ENCODE results near the gene SLC12A9. TPM values are rescaled to one million over a fixed set of nuclear protein-coding genes. Genes with fewer than 3 reads are reported as not detected.
A peak's percentile ranks its signal among the peaks of the same experiment; 100 is the strongest.

SLC12A9 gene
- total and polyA plus RNA-seq, 2 donors (not counting 1 experiment from before 2014, with no cell fraction given), result 80.0 to 80.1 TPM

GRCh38 chr7:100888291-100888987, 35.9 kb downstream of the SLC12A9 start:
- peak overlapping the region; percentile 22 to 79 (median 74) for H3K4me3 ChIP-seq (ENCODE audit: control extremely low read depth in 1 of 5, extremely low read depth in 1 of 5, insufficient read depth in 1 of 5, low read depth in 2 of 5, low read length in 4 of 5)
- Mint-ChIP-seq H3K4me1 (peaks cover 51% of the 10 kb centered on the region), H3K9me3 (ENCODE audit: insufficient read depth) (no peaks in the 10 kb centered on the region), H3K4me3 (peak overlapping the region; percentile 87), H3K27ac (peak overlapping the region; percentile 92), H3K27me3 (peaks cover 19% of the 10 kb centered on the region)
- H3K4me1 ChIP-seq (ENCODE audit: control insufficient read depth in 2 of 2, insufficient read depth in 2 of 2, low read length in 2 of 2), result peaks cover 38 to 48% of the 10 kb centered on the region in 2 donors
- H3K36me3 ChIP-seq (replicated peaks in 1 of 2; ENCODE audit: control extremely low read depth in 1 of 2, control insufficient read depth in 1 of 2, extremely low read depth in 1 of 2, insufficient read depth in 2 of 2, low read length in 1 of 2), result peaks cover 0 to 46% of the 10 kb centered on the region in 2 experiments
- ChIA-PET CTCF (interaction anchor here (0.5 to 3.8 kb wide), 6 partner anchors 13 to 256 kb away, joined by 3 to 17 read pairs (median 6); partner anchors contain the start of genes POP7 and SRRT), POLR2A (interaction anchor here (0.6 to 5.6 kb wide), 2 partner anchors 13 to 360 kb away, joined by 5 to 84 read pairs; partner anchors contain the start of gene SRRT)
- H3K27ac ChIP-seq (ENCODE audit: low read length in 2 of 2), result peak overlapping the region; percentile 74 to 76
- intact Hi-C loops (cut with micrococcal nuclease), result no loop called here
- ATAC-seq (ENCODE audit: low read depth), result no peak
- peak overlapping the region; percentile 77 for H3K9ac ChIP-seq (ENCODE audit: low read length)
- H4K20me1 ChIP-seq (ENCODE audit: control insufficient read depth, insufficient read depth, low read length, poor library complexity, severe bottlenecking), result peaks cover 23% of the 10 kb centered on the region
- H3K9me3 ChIP-seq (ENCODE audit: control extremely low read depth in 1 of 3, control insufficient read depth in 2 of 3, insufficient read depth in 1 of 3, low read length in 2 of 3), result peaks cover 0 to 16% (median 0%) of the 10 kb centered on the region in 3 donors
- no peak for DNase-seq
- TF ChIP-seq CTCF (IDR thresholded peaks at IDR 0.05) (no peak), EZH2 (IDR thresholded peaks at IDR 0.05; ENCODE audit: borderline replicate concordance, insufficient read depth, low read depth, low read length, poor library complexity, severe bottlenecking) (no peak)
- H3K4me2 ChIP-seq (replicated peaks; ENCODE audit: low read depth, low read length, poor library complexity, severe bottlenecking), result peak overlapping the region; percentile 99
- WGBS (ENCODE audit: insufficient coverage), result 86% methylated on average over 18 of the region's 18 CpGs
- H2AFZ ChIP-seq (ENCODE audit: insufficient read depth, low read depth, low read length, poor library complexity, severe bottlenecking), result no peak overlapping the region
- peaks cover 0 to 31% (median 7%) of the 10 kb centered on the region in 4 experiments for H3K27me3 ChIP-seq (replicated peaks in 1 of 4; ENCODE audit: control extremely low read depth in 1 of 4, control insufficient read depth in 3 of 4, insufficient read depth in 4 of 4, low read length in 3 of 4)
- peaks cover 16% of the 10 kb centered on the region for H3K79me2 ChIP-seq (ENCODE audit: control insufficient read depth, insufficient read depth, low read length)

Data from B cell (primary cell).